Stimulated activated CD8-positive, alpha-beta memory T cell treated with anti-CD3 and anti-CD28 coated beads, Interleukin-4, amount 100 ng/mL, for 4 hours (primary cell): Measurements from ENCODE around the gene EMP2.
"Not testable (repeated sequence)": the region's sequence is repeated elsewhere in the genome, so short reads cannot be mapped to it uniquely, and the experiment has no call there.

Experiments
- DNase-seq, 2 donors: peaks; one replicate each; pipeline ENCODE4 v3.0.0-alpha.2; 2020; ENCODE audit warnings: low read depth in 2 of 2, low spot score in 1 of 2

The EMP2 gene

GRCh38 chr16:10522966-10523365 is 57.4 kb downstream of the EMP2 start:
- no peak for DNase-seq

DNA sequence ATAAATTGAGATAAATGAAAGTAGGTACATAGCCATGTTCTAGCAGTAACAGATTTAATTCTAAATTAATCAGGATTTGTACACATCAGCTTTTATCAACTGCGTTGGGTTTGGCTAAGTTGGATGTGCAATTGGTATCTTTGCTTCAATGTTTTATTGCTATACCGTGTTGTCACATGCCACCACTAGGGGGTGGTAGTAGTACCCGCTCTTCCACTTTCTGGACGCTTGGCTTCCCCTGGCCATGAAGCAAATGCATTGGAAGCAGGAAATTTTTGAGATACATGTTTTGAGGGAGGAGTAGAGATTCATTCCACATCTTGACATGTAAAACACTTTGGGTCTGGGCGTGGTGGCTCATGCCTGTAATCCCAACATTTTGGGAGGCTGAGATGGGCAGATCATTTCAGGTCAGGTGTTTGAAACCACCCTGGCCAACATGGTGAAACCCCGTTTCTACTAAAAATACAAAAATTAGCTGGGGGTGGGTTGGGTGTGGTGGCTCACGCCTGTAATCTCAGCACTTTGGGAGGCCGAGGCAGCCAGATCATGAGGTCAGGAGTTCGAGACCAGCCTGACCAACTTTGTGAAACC is 58.6 kb downstream of the EMP2 start:
- DNase-seq: peak in 1 of 2 donors; percentile 6

DNA sequence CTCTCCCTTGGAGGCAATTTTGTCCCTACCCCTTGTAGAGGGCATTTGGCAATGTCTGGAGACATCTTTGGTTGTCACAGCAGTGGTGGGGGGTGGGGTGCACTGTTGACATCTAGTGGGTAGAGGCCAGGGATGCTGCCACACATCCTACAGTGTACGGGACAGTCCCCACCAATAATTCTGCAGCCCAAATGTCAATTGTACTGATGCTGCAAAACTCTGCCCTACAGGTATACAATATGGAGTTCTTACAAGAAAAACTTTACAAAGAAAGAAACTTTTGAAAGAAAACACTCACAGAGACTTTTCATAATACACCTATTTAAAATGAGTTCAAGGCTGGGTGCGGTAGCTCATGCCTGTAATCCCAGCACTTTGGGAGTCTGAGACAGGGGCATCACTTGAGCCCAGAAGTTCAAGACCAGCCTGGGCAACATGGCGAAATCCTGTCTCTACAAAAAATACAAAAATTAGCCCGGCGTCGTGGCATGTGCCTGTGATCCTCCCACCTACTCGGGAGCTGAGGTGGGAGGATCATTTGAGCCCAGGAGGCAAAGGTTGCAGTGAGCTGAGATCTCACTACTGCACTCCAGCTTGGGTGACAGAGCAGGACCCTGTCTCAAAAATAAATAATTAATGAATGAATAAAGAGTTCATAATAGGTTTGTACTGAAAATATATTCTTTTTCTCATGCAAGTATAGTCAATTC is 59.4 kb downstream of the EMP2 start:
- no peak for DNase-seq

DNA sequence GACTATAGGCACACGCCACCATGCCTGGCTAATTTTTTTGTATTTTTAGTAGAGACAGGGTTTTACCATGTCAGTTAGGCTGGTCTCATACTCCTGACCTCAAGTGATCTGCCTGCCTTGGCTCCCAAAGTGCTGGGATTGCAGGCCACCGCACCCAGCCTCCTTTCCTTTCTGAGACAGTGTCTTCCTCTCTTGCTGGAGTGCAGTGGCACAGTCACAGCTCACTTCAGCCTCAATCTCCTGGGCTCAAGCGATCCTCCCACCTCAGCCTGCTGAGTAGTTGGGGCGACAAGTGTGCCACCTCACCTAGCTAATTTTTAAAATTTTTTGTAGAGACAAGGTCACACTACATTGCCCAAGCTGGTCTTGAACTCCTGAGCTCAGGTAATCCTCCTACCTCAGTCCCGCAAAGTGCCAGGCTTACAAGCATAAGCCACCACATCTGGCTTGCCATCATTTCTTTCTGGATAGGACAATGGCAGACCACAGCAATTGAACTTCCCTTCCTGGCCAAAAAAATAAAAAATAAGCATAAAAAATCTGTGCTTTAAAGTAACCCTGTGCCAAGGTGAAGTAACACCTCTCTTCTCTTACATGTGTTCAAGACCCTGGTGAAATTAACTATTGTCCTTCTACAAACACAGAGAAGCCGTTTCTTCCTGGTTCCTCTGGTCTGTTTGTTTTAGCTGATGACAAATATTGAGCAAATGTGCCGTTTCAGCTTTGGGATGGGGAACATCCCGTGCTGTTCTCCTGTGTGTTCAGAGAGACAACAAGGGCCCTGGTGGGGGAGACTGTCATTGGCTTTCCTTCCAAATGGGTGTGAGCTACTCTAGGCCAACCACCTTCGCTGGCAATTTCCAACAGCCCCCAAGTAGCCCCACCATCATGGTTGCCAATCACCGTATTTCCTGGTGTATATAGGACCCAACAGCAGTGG is 60.2 kb downstream of the EMP2 start:
- no peak for DNase-seq

DNA sequence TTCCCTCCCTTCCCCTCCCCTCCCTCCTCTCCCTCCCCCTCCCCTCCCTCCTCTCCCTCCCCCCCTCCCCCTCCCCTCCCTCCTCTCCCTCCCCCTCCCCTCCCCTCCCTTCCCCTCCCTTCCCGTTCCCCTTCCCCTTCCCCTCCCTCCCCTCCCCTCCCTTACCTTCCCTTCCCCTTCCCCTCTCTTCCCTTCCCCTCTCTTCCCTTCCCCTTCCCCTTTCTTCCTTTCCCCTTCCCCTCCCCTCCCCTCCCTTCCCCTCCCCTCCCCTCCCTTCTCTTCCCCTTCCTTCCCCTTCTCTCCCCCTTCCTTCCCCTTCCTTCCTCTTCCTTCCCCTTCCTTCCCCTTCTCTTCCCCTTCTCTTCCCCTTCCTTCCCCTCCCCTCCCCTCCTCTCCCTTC is 61.1 kb downstream of the EMP2 start:
- DNase-seq: no peak

GRCh38 chr16:10518479-10519041 is 61.8 kb downstream of the EMP2 start:
- no peak for DNase-seq

GRCh38 chr16:10517868-10518267 is 62.5 kb downstream of the EMP2 start:
- DNase-seq: no peak

GRCh38 chr16:10514369-10515055 is 65.9 kb downstream of the EMP2 start:
- DNase-seq: no peak

DNA sequence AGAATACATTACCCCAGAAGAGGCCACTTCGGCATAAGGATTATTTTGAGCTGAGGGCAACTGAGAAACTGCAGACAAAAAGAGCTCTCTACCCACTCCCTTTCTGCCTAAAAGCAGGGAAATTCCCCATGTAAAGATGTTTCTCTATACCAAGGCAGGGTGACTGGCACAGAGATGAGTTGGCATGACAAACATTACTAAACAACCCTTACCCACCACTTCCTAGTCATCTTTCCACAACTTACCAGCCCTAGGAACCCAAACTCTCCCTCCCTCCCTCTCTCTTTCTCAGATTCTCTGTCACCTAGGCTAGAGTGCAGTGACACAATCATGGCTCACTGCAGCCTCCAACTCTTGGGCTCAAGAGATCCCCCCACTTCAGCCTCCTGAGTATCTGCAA is 68.6 kb downstream of the EMP2 start:
- DNase-seq: no peak

- no peak for DNase-seq
Observed at GRCh38 chr16:10510279-10510678, 70.1 kb downstream of the EMP2 start.

- DNase-seq: peak; percentile 13 to 26
Observed at GRCh38 chr16:10509534-10510025, 70.8 kb downstream of the EMP2 start.

DNA sequence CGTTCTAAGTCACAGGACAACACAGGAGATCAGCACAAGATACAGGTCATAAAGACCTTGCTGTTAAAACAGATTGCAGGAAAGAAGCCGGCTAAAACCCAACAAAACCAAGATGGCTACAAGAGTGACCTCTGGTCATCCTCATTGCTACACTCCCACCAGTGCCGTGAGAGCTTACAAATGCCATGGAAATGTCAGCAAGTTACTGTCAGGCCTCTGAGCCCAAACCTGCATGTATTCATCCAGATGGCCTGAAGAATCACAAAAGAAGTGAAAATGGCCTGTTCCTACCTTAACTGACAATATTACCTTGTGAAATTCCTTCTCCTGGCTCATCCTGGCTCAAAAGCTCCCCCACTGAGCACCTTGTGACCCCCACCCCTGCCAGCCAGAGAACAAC is 75.1 kb downstream of the EMP2 start:
- DNase-seq: not testable (repeated sequence)

DNA sequence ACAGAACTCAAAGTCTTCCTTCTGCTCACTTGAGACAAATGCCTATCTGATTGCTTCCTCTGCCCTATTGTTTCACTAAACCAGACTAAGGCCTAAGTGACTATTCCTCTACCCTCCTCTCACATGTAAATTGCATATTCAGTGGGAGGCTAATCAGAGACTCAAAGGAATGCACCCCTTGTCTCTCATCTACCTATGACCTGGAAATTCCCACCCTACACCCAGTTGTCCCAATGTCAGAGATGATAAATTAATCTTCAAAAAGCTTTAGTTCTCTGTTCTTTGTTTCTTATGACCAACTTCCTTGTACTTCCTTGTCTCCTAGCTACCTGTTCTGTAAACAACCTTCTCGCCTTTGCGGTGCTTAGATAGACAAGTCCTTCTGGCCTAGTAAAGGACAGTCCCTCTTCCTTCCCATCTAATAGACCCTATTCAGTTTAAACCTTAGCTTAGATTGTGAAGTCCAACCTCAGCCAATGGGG is 76.0 kb downstream of the EMP2 start:
- no peak for DNase-seq

DNA sequence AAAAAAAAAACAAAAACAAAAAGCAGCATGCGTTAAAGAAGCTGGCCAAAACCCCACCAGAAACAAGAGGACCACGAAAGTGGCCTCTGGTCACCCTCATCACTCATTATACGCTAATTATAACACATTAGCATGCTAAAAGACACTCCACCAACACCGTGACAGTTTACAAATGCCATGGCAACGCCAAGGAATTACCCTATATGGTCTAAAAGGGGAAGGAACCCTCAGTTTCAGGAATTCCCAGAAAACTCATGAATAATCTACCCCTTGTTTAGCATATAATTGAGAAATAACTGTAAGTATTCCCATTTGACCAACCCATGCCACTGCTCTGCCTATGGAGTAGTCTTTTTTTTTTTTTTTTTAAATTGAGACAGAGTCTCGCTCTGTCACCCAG is 77.6 kb downstream of the EMP2 start:
- no peak for DNase-seq

DNA sequence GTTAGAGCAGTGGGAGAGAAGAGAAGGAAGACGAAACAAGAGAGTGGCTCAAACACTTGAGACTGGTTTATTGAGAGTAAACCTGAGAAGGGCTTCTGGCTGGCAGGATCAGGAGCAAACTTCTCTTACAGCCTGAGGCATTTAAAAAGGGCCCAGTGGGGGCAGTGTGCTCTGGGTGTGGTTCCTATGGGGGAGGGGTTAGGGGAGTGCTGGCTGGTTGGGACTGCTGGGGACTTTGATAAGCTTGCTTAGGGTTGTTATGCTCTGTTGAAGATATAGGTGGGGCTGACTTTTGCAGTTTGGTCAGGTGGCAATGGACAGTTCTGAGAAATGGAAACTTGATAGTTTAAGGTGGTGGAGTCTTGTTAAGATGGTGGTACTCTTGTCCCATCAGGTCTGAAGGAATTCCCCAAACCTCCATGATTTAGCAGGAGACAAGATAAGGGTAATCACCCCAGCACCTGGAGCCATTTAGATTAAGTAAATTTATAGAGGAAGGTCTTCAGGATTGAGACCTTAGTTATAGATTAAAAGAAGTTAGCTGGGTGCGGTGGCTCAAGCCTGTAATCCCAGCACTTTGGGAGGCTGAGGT is 79.3 kb downstream of the EMP2 start:
- DNase-seq: no peak

GRCh38 chr16:10500582-10500981 is 79.8 kb downstream of the EMP2 start:
- no peak for DNase-seq

DNA sequence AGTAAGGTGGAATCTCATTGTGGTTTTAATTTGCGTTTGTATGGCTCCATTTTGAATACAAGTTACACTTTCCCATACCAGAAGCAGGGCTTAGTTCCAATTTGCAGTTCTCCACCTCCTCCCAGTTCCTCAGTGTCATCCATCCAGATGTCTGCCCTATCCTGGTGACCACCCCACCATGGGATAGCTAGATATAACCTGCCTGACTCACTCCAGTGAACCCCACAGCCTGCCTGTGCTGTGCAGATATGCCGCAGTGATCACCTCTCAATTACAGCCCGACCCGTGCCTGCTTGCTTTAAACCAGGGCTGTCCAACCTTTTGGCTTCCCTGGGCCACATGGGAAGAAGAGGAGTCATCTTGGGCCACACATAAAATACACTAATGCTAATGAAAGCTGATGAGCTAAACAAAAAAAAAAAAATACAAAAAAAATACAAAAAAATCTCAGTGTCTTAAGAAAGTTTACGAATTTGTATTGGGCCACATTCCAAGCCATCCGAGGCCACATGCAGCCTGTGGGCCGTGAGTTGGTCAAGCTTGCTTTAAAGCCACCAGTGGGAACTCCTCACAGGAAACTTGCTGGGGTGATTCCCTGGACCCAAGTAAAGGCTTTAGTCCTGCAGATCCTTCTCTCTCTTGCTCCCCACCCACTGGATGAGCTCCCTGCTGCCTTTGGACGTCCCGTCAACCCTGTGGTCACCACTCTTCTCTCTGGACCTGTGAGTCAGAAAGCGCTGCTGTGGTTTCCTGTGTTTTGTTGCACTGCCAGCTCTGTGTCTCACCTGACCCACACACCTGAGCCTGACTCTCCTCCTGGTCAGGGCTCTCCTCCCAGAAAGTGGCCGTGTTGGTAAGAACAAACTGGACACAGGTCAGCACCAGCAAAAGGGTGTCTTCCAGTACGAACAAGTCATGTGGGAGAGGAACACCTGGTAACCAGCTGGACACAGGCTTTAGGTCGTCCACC is 83.0 kb downstream of the EMP2 start:
- DNase-seq: no peak

- DNase-seq: no peak
Observed at GRCh38 chr16:10495031-10495345, 85.4 kb downstream of the EMP2 start.

GRCh38 chr16:10494343-10495030 is 85.9 kb downstream of the EMP2 start:
- no peak for DNase-seq
